SU-DHL-6 (cell line): ENCODE results near the gene MAPKAPK2.

Source experiments
- H2AFZ ChIP-seq: fragments of 200-600 bp; sonication (generic); 2 replicates; pipeline ENCODE4 v1.6.1; 2014; ENCODE audit warnings: low read depth, mild to moderate bottlenecking, moderate library complexity, mixed read lengths, antibody characterized with exemption, low read length; ENCODE audit not compliant: severe bottlenecking
- H3F3A ChIP-seq: fragments of 200-600 bp; shearing (Covaris generic); 2 replicates; pipeline ENCODE4 v1.6.0; 2016; ENCODE audit warnings: antibody characterized with exemption, mild to moderate bottlenecking; ENCODE audit not compliant: insufficient read depth
- H3K27ac ChIP-seq: fragments of 200-600 bp; sonication (generic); 2 replicates; pipeline ENCODE4 v1.5.1; 2016; ENCODE audit warnings: low read depth, mild to moderate bottlenecking, low read length, moderate library complexity, mixed read lengths
- H3K27me3 ChIP-seq: fragments of 200-600 bp; sonication (generic), shearing (Covaris generic); 2 replicates; pipeline ENCODE4 v1.6.0; 2014; ENCODE audit warnings: mild to moderate bottlenecking, low read length
- H3K36me3 ChIP-seq: fragments of 200-600 bp; sonication (generic); 2 replicates; pipeline ENCODE4 v1.6.1; 2014; ENCODE audit warnings: mild to moderate bottlenecking, low read length, mixed read lengths
- H3K4me2 ChIP-seq: fragments of 300-600, 200-600 bp; shearing (Covaris generic), sonication (generic); 2 replicates; pipeline ENCODE4 v1.6.0; 2014; ENCODE audit warnings: low read length, low read depth, mild to moderate bottlenecking; ENCODE audit not compliant: poor library complexity, severe bottlenecking
- H3K4me3 ChIP-seq: fragments of 200-600 bp; sonication (generic); 2 replicates; pipeline ENCODE4 v1.5.1; 2014; ENCODE audit warnings: antibody characterized with exemption, low read length, mild to moderate bottlenecking, mixed read lengths; ENCODE audit not compliant: insufficient read depth, poor library complexity, severe bottlenecking
- H3K79me2 ChIP-seq: fragments of 200-600 bp; sonication (generic); 2 replicates; pipeline ENCODE4 v1.6.1; 2014; ENCODE audit warnings: mild to moderate bottlenecking, low read length, moderate library complexity; ENCODE audit not compliant: insufficient read depth
- H3K9ac ChIP-seq: fragments of 200-600 bp; sonication (generic); 2 replicates; pipeline ENCODE4 v1.7.0; 2014; ENCODE audit warnings: mild to moderate bottlenecking, low read length
- H3K9me2 ChIP-seq: fragments of 200-600 bp; sonication (generic); replicated peaks from 2 replicates; pipeline ENCODE4 v1.6.1; 2014; ENCODE audit warnings: low read length; ENCODE audit not compliant: insufficient read depth
- H3K9me3 ChIP-seq: fragments of 200-600 bp; sonication (generic); 2 replicates; pipeline ENCODE4 v1.6.1; 2014; ENCODE audit warnings: low read length, mixed read lengths; ENCODE audit not compliant: insufficient read depth
- H4K20me1 ChIP-seq: fragments of 200-600 bp; sonication (generic); 2 replicates; pipeline ENCODE4 v1.6.1; 2014; ENCODE audit warnings: low read depth, mild to moderate bottlenecking, antibody characterized with exemption, low read length, moderate library complexity, mixed read lengths
- CTCF ChIP-seq: fragments of 200-600 bp; sonication (generic); IDR thresholded peaks from one replicate; pipeline ENCODE4 v1.5.1; 2017; ENCODE audit warnings: antibody characterized with exemption, mild to moderate bottlenecking, low read length, moderate library complexity; ENCODE audit not compliant: insufficient read depth, poor library complexity, severe bottlenecking
- EZH2phosphoT487 ChIP-seq: fragments of 200-600 bp; sonication (generic), shearing (Covaris generic); conservative IDR thresholded peaks from 2 replicates; pipeline ENCODE4 v1.6.1; 2018; ENCODE audit warnings: mild to moderate bottlenecking, antibody characterized with exemption, low read length, moderate library complexity, mixed read lengths

Gene MAPKAPK2

DNA sequence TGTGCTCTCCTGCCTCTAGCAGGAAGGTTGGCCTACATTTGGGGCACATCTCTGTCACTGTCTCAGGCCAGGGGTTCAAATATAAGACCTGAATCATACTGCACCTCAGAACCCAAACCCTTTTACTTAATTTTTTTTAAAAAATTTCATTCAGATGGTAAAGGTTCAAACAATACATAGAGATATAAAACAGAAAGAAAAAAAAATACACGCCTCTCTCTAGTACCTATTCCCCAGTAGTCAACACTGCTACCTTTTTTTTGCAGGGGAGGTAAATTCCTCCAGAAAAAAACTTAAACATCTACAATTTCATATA, 32.9 kb downstream of the MAPKAPK2 start:
- H3K36me3 ChIP-seq: no peaks in the 10 kb centered on the region
- H3K4me2 ChIP-seq: no peak overlapping the region
- no peaks in the 10 kb centered on the region for H3K79me2 ChIP-seq
- H3F3A ChIP-seq: no peaks in the 10 kb centered on the region
- no peak overlapping the region for H2AFZ ChIP-seq
- H3K4me3 ChIP-seq: no peak overlapping the region
- no peaks in the 10 kb centered on the region for H3K9me3 ChIP-seq
- no peaks in the 10 kb centered on the region for H4K20me1 ChIP-seq
- no peaks in the 10 kb centered on the region for H3K9me2 ChIP-seq
- no peak overlapping the region for H3K27ac ChIP-seq
- H3K27me3 ChIP-seq: no peaks in the 10 kb centered on the region
- no peak overlapping the region for H3K9ac ChIP-seq
- TF ChIP-seq CTCF (no peak), EZH2phosphoT487 (no peak)

GRCh38 chr1:206719169-206719839, 34.6 kb downstream of the MAPKAPK2 start:
- no peak overlapping the region for H3K9ac ChIP-seq
- no peaks in the 10 kb centered on the region for H3K9me2 ChIP-seq
- no peak overlapping the region for H3K4me3 ChIP-seq
- no peaks in the 10 kb centered on the region for H3K36me3 ChIP-seq
- H3K9me3 ChIP-seq: no peaks in the 10 kb centered on the region
- no peak overlapping the region for H2AFZ ChIP-seq
- no peaks in the 10 kb centered on the region for H3K79me2 ChIP-seq
- no peaks in the 10 kb centered on the region for H3K27me3 ChIP-seq
- H3F3A ChIP-seq: no peaks in the 10 kb centered on the region
- no peak overlapping the region for H3K4me2 ChIP-seq
- H3K27ac ChIP-seq: no peak overlapping the region
- H4K20me1 ChIP-seq: no peaks in the 10 kb centered on the region
- no peak for TF ChIP-seq EZH2phosphoT487
- TF ChIP-seq CTCF: no peak

GRCh38 chr1:206721454-206721853, 36.7 kb downstream of the MAPKAPK2 start:
- H3K4me2 ChIP-seq: no peak overlapping the region
- no peak overlapping the region for H2AFZ ChIP-seq
- TF ChIP-seq CTCF: no peak
- no peak for TF ChIP-seq EZH2phosphoT487
- H3K36me3 ChIP-seq: no peaks in the 10 kb centered on the region
- no peaks in the 10 kb centered on the region for H3F3A ChIP-seq
- no peak overlapping the region for H3K27ac ChIP-seq
- no peaks in the 10 kb centered on the region for H4K20me1 ChIP-seq
- no peaks in the 10 kb centered on the region for H3K27me3 ChIP-seq
- no peak overlapping the region for H3K4me3 ChIP-seq
- H3K9ac ChIP-seq: no peak overlapping the region
- no peaks in the 10 kb centered on the region for H3K79me2 ChIP-seq
- H3K9me3 ChIP-seq: no peaks in the 10 kb centered on the region
- H3K9me2 ChIP-seq: no peaks in the 10 kb centered on the region
